ENCODE results near the gene PID1. TPM values are rescaled to one million over a fixed set of nuclear protein-coding genes. Genes with fewer than 3 reads are reported as not detected.
"Not testable (repeated sequence)": the region's sequence is repeated elsewhere in the genome, so short reads cannot be mapped to it uniquely, and the experiment has no call there.

The PID1 gene
- total and polyA plus RNA-seq, 3 donors from 2014 or later = 8.1 to 15.5 (median 14.8) TPM

DNA sequence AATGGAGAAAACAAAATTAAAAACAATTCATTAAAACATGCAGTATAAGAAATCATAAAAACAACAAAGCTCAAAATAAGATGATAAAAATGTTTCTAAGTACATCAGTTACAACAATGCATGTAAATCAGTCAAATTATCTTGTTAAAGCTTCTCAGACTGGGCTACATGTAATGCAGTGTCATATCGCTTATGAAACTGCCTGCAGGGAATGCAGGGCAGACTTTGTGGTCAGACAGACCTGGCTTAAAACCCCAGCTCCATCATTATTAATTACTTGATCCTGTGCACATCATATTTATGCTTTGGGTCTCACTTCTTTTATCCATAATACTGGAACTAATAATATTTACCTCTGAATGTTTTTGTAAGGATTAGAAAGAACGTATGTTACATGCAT lies 74.6 kb downstream of the PID1 start:
- no peak for TF ChIP-seq POLR2A (IDR thresholded peaks at IDR 0.05)
- TF ChIP-seq, protein P1, sequence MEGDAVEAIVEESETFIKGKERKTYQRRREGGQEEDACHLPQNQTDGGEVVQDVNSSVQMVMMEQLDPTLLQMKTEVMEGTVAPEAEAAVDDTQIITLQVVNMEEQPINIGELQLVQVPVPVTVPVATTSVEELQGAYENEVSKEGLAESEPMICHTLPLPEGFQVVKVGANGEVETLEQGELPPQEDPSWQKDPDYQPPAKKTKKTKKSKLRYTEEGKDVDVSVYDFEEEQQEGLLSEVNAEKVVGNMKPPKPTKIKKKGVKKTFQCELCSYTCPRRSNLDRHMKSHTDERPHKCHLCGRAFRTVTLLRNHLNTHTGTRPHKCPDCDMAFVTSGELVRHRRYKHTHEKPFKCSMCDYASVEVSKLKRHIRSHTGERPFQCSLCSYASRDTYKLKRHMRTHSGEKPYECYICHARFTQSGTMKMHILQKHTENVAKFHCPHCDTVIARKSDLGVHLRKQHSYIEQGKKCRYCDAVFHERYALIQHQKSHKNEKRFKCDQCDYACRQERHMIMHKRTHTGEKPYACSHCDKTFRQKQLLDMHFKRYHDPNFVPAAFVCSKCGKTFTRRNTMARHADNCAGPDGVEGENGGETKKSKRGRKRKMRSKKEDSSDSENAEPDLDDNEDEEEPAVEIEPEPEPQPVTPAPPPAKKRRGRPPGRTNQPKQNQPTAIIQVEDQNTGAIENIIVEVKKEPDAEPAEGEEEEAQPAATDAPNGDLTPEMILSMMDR (IDR thresholded peaks at IDR 0.05) = no peak
- Histone ChIP-seq H3K9me3 (no peaks in the 10 kb centered on the region), H3K27me3 (no peaks in the 10 kb centered on the region), H3K27ac (no peak overlapping the region), H3K4me3 (no peak overlapping the region), H3K4me1 (no peaks in the 10 kb centered on the region), H3K36me3 (ENCODE audit: low read depth, missing control alignments) (no peaks in the 10 kb centered on the region)
- intact Hi-C loops (cut with DNase I; ENCODE audit: low total_unique reads) = no loop called here
- WGBS, 2 donors = 83 to 89% methylated on average over 2 of the region's 2 CpGs
- DNase-seq = no peak

DNA sequence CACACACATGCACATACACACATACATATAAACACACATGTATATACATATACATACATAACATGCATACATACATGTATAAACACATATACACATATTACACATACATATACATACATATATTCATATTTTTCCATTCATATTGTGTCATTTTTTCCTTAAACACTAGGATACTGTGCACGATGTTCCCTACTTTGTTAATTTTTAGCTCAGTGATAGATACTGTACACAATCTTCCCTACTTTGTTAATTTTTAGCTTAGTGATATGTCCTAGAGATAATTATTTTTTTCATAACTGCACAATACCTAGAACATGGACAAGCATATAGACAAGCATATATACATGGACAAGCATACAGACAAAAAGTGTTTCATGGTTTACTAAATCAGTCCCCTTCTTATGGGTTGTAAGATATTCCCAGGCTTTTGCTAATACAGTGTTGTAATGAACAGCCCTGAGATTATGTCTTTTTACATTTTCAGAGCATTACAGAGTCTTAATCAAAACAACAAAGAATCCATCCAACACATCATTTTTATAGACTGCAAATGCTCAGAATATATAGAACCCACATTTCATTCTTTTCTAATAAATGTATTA lies 75.6 kb downstream of the PID1 start:
- H3K27ac ChIP-seq = no peak overlapping the region
- no peak for DNase-seq
- intact Hi-C loops (cut with DNase I; ENCODE audit: low total_unique reads) = no loop called here
- H3K4me3 ChIP-seq = no peak overlapping the region
- no peak for TF ChIP-seq POLR2A (IDR thresholded peaks at IDR 0.05)
- TF ChIP-seq, protein P1 (IDR thresholded peaks at IDR 0.05) = no peak
- H3K9me3 ChIP-seq = no peaks in the 10 kb centered on the region
- H3K27me3 ChIP-seq = no peaks in the 10 kb centered on the region
- WGBS, 2 donors = 68 to 79% methylated on average over 1 of the region's 1 CpG
- no peaks in the 10 kb centered on the region for H3K36me3 ChIP-seq (ENCODE audit: low read depth, missing control alignments)
- no peaks in the 10 kb centered on the region for H3K4me1 ChIP-seq

DNA sequence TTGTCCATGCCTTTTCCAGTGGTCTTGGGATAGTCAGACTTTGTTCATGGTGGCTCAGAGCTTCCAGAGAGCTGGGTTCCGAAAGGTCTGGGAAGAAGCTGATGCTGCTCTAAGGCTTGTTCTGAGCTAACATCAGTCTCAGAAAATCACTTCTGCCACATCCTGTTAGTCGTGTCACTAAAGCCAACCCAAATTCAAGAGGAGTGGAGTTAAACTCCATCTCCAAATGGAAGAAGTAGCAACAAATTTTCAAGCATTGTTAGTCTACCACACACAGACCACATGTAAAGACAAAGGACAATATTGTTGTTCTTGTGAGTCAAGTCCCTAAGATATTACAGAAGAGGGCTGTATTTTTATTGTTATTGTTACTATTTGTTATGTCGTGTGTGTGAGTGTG lies 77.8 kb downstream of the PID1 start:
- Histone ChIP-seq H3K4me1 (no peaks in the 10 kb centered on the region), H3K9me3 (no peaks in the 10 kb centered on the region), H3K27ac (no peak overlapping the region), H3K4me3 (no peak overlapping the region), H3K27me3 (no peaks in the 10 kb centered on the region), H3K36me3 (ENCODE audit: low read depth, missing control alignments) (no peaks in the 10 kb centered on the region)
- WGBS, 2 donors = 65 to 77% methylated on average over 3 of the region's 3 CpGs
- TF ChIP-seq POLR2A (IDR thresholded peaks at IDR 0.05) = no peak
- TF ChIP-seq, protein P1 (IDR thresholded peaks at IDR 0.05) = no peak
- intact Hi-C loops (cut with DNase I; ENCODE audit: low total_unique reads) = no loop called here
- no peak for DNase-seq

DNA sequence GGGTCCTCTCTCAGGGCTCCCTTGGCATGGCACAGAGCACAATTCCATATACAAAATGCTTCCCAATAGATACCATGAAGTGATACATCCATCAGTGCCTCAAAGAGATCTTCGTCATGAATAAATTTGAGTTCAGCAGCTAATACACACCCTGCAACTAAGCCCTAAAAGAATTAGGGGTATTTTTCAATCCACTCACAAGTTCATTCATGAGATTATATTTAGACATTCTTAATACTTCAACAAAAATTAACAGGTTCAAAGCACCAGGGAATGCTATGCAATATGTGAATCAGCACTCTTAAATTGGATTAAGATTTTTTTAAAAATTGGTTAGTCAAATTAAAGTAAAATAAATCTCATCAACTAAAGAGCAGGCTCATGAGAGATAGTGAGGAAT lies 79.7 kb downstream of the PID1 start:
- intact Hi-C loops (cut with DNase I; ENCODE audit: low total_unique reads) = no loop called here
- 94 to 100% methylated on average over 1 of the region's 1 CpG for WGBS, 2 donors
- no peaks in the 10 kb centered on the region for H3K27me3 ChIP-seq
- TF ChIP-seq, protein P1 (IDR thresholded peaks at IDR 0.05) = no peak
- H3K9me3 ChIP-seq = no peaks in the 10 kb centered on the region
- H3K36me3 ChIP-seq (ENCODE audit: low read depth, missing control alignments) = no peaks in the 10 kb centered on the region
- no peaks in the 10 kb centered on the region for H3K4me1 ChIP-seq
- H3K27ac ChIP-seq = no peak overlapping the region
- no peak overlapping the region for H3K4me3 ChIP-seq
- no peak for DNase-seq

DNA sequence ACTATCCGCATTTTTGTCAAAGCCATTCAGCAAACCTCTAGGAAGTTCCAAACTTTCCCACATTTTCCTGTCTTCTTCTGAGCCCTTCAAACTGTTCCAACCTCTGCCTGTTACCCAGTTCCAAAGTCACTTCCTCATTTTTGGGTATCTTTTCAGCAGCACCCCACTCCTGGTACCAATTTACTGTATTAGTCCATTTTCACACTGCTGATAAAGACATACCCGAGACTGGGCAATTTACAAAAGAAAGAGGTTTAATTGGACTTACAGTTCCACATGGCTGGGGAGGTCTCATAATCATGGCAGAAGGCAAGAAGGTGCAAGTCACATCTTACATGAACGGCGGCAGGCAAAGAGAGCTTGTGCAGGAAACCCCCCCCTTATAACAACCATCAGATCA lies 84.0 kb downstream of the PID1 start:
- DNase-seq; H3K4me1 ChIP-seq; H3K27me3 ChIP-seq; intact Hi-C loops (cut with DNase I; ENCODE audit: low total_unique reads); H3K4me3 ChIP-seq; H3K36me3 ChIP-seq (ENCODE audit: low read depth, missing control alignments); H3K27ac ChIP-seq; H3K9me3 ChIP-seq: not testable (repeated sequence)
- WGBS, 2 donors = 68 to 73% methylated on average over 4 of the region's 4 CpGs
